ENCODE measurements around the gene DNAH3. TPM values are rescaled to one million over a fixed set of nuclear protein-coding genes. Genes with fewer than 3 reads are reported as not detected.

Gene DNAH3
- total RNA-seq, 2 donors from 2014 or later: 0.40 to 0.82 TPM

DNA sequence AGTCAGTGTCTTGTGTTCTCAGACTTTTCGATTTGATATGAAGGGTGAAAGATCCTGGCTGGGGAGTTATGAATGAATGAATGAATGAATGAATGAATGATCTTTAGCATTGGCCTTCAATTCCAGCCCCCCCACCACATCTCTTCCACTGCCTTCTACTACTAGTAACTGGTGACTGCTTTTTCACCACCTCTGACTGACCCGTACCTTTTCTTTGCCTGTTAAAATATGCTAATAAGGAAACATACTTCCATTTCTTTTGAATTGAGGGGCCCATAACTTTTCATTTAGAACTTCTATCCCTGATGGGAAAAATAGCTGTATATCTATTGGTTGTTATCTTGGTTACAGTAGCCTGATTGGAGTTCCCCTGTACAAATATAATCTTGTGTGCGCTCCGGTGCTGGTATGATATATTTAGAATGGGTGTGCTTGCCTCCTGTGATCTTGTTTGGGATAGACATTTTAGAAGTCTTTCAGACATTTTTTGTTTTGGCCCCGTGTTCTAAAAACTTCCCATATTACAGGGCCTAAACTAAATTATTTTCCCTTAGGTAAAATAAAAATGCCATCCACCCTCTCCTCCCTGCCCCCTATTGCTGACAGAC, 246.6 kb downstream of the DNAH3 start:
- Histone ChIP-seq H3K4me1 (ENCODE audit: control insufficient read depth, insufficient read depth, low read length) (no peaks in the 10 kb centered on the region), H3K27me3 (ENCODE audit: control insufficient read depth, insufficient read depth, low read length, poor library complexity, severe bottlenecking) (no peaks in the 10 kb centered on the region), H3K4me3 (ENCODE audit: low read length) (no peak overlapping the region), H3K9me3 (ENCODE audit: control insufficient read depth, low read length) (no peaks in the 10 kb centered on the region), H3K27ac (ENCODE audit: low read depth, low read length) (no peak overlapping the region), H3K9ac (ENCODE audit: extremely low read depth, low read length, poor library complexity, severe bottlenecking) (no peak overlapping the region), H3K36me3 (ENCODE audit: control insufficient read depth, insufficient read depth, low read length) (no peaks in the 10 kb centered on the region)
- no peak for DNase-seq
- no peaks in the 10 kb centered on the region for H3K9me3 Mint-ChIP-seq
- H3K36me3 Mint-ChIP-seq (ENCODE audit: low read depth): peaks cover 3% of the 10 kb centered on the region
- TF ChIP-seq, protein P1, sequence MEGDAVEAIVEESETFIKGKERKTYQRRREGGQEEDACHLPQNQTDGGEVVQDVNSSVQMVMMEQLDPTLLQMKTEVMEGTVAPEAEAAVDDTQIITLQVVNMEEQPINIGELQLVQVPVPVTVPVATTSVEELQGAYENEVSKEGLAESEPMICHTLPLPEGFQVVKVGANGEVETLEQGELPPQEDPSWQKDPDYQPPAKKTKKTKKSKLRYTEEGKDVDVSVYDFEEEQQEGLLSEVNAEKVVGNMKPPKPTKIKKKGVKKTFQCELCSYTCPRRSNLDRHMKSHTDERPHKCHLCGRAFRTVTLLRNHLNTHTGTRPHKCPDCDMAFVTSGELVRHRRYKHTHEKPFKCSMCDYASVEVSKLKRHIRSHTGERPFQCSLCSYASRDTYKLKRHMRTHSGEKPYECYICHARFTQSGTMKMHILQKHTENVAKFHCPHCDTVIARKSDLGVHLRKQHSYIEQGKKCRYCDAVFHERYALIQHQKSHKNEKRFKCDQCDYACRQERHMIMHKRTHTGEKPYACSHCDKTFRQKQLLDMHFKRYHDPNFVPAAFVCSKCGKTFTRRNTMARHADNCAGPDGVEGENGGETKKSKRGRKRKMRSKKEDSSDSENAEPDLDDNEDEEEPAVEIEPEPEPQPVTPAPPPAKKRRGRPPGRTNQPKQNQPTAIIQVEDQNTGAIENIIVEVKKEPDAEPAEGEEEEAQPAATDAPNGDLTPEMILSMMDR (conservative IDR thresholded peaks at IDR 0.05): no peak
- H3K4me3 Mint-ChIP-seq: no peak overlapping the region
- no peaks in the 10 kb centered on the region for H3K27me3 Mint-ChIP-seq (ENCODE audit: insufficient read depth)
- H3K4me1 Mint-ChIP-seq: peaks cover 19% of the 10 kb centered on the region
- 70 to 100% methylated on average over 1 to 4 of the region's 5 CpGs for WGBS, 2 experiments (ENCODE audit: insufficient coverage in 1 of 2, insufficient read length in 1 of 2)
- no peak overlapping the region for H3K27ac Mint-ChIP-seq

DNA sequence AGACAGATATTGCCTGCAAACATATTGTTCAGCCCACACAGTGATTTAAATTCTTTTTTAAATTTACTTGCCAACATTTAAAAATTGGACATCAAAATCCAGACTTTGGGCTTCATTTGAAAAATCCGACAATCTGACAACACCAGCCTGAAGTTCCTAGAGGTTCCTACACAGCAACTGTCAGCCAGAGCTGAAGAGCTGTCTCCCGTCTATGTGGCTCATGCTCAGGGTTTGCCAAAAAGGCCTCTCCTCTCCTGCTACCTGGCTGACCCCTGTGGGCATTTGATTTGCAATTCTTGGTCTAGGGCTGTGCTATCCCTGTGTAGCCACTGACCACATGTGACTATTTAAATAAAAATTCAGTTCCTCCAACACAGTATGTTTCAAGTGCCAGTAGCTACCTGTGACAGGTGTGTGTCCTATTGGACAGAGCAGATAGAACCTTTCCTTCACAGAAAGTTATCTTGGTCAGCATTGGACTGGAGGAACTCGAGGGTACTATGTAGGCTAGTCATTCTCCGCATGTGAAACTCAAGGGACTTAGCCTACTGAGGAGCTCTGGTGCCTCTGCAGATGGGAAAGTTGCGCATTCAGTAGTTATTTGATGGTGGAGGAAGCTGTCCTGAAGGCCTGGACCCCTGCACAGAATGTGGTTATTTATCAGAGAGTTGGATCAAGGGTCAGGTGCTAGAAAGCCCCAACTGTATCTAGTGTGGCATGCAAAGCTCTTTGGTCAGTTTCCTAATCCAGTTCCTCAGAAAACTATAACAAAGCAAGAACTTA, 247.3 kb downstream of the DNAH3 start:
- H3K27me3 ChIP-seq (ENCODE audit: control insufficient read depth, insufficient read depth, low read length, poor library complexity, severe bottlenecking): no peaks in the 10 kb centered on the region
- H3K36me3 ChIP-seq (ENCODE audit: control insufficient read depth, insufficient read depth, low read length): no peaks in the 10 kb centered on the region
- H3K4me1 ChIP-seq (ENCODE audit: control insufficient read depth, insufficient read depth, low read length): peaks cover 3% of the 10 kb centered on the region
- TF ChIP-seq, protein P1 (conservative IDR thresholded peaks at IDR 0.05): no peak
- no peak overlapping the region for H3K27ac Mint-ChIP-seq
- H3K4me1 Mint-ChIP-seq: peaks cover 26% of the 10 kb centered on the region
- no peaks in the 10 kb centered on the region for H3K9me3 Mint-ChIP-seq
- no peak for DNase-seq
- H3K9ac ChIP-seq (ENCODE audit: extremely low read depth, low read length, poor library complexity, severe bottlenecking): no peak overlapping the region
- no peaks in the 10 kb centered on the region for H3K27me3 Mint-ChIP-seq (ENCODE audit: insufficient read depth)
- H3K9me3 ChIP-seq (ENCODE audit: control insufficient read depth, low read length): no peaks in the 10 kb centered on the region
- H3K36me3 Mint-ChIP-seq (ENCODE audit: low read depth): peaks cover 3% of the 10 kb centered on the region
- WGBS, 2 experiments (ENCODE audit: insufficient coverage in 1 of 2, insufficient read length in 1 of 2): 94 to 95% methylated on average over 5 of the region's 5 CpGs
- H3K4me3 ChIP-seq (ENCODE audit: low read length): no peak overlapping the region
- H3K4me3 Mint-ChIP-seq: no peak overlapping the region
- no peak overlapping the region for H3K27ac ChIP-seq (ENCODE audit: low read depth, low read length)

DNA sequence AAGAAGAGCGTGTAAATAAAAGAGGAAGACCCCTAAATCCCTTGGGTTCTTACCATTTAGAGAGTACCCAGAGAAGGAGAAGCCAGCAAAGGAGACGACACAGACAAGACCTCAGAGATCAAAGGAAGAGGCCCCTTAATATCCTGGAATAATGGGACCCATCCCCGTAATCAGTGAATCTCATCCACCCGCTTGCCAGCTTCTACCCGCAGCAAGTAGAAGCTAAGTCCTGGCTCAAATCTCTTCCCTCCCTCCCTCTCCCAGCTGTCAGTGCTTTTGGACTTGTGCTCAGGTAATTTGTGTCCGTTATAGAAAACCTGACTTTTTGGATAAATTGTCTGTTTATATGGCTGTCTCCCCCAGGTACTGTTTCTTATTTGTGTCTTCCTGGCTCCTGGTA, 248.2 kb downstream of the DNAH3 start:
- H3K4me1 Mint-ChIP-seq: peaks cover 34% of the 10 kb centered on the region
- no peak overlapping the region for H3K27ac Mint-ChIP-seq
- H3K36me3 Mint-ChIP-seq (ENCODE audit: low read depth): peaks cover 8% of the 10 kb centered on the region
- WGBS, 2 experiments (ENCODE audit: insufficient coverage in 1 of 2, insufficient read length in 1 of 2): 94 to 97% methylated on average over 5 to 6 of the region's 6 CpGs
- Histone ChIP-seq H3K9ac (ENCODE audit: extremely low read depth, low read length, poor library complexity, severe bottlenecking) (no peak overlapping the region), H3K4me1 (ENCODE audit: control insufficient read depth, insufficient read depth, low read length) (peaks cover 5% of the 10 kb centered on the region), H3K9me3 (ENCODE audit: control insufficient read depth, low read length) (no peaks in the 10 kb centered on the region), H3K36me3 (ENCODE audit: control insufficient read depth, insufficient read depth, low read length) (peaks cover 3% of the 10 kb centered on the region), H3K4me3 (ENCODE audit: low read length) (peak overlapping the region; percentile 86), H3K27me3 (ENCODE audit: control insufficient read depth, insufficient read depth, low read length, poor library complexity, severe bottlenecking) (no peaks in the 10 kb centered on the region), H3K27ac (ENCODE audit: low read depth, low read length) (no peak overlapping the region)
- no peak for DNase-seq
- TF ChIP-seq, protein P1 (conservative IDR thresholded peaks at IDR 0.05): no peak
- no peaks in the 10 kb centered on the region for H3K27me3 Mint-ChIP-seq (ENCODE audit: insufficient read depth)
- H3K9me3 Mint-ChIP-seq: no peaks in the 10 kb centered on the region
- H3K4me3 Mint-ChIP-seq: peak overlapping the region; percentile 78

Measured in endodermal cell (in vitro differentiated cells).